ENCODE data around the gene SLC22A12.

SLC22A12 gene

GRCh38 chr11:64563966-64564365, 27.1 kb upstream of the SLC22A12 start:
- no peak for FAIRE-seq

GRCh38 chr11:64564419-64564818, 26.6 kb upstream of the SLC22A12 start:
- FAIRE-seq, result no peak

- no peak for FAIRE-seq
These were observed 25.8 kb upstream of the SLC22A12 start for GRCh38 chr11:64564947-64565889.

GRCh38 chr11:64566042-64566914, 24.7 kb upstream of the SLC22A12 start:
- FAIRE-seq, result peak; percentile 85

GRCh38 chr11:64566915-64567891, 23.8 kb upstream of the SLC22A12 start:
- FAIRE-seq, result no peak

- no peak for FAIRE-seq
These were observed 22.9 kb upstream of the SLC22A12 start for GRCh38 chr11:64568041-64568571.

- FAIRE-seq, result no peak
These were observed 22.4 kb upstream of the SLC22A12 start for GRCh38 chr11:64568584-64569140.

GRCh38 chr11:64569300-64569970, 21.6 kb upstream of the SLC22A12 start:
- no peak for FAIRE-seq

GRCh38 chr11:64570341-64570740, 20.7 kb upstream of the SLC22A12 start:
- FAIRE-seq, result no peak

- FAIRE-seq, result no peak
These were observed 20.0 kb upstream of the SLC22A12 start for GRCh38 chr11:64571050-64571409.

GRCh38 chr11:64571410-64572091, 19.5 kb upstream of the SLC22A12 start:
- no peak for FAIRE-seq

- no peak for FAIRE-seq
These were observed 18.9 kb upstream of the SLC22A12 start for GRCh38 chr11:64572143-64572542.

- FAIRE-seq, result no peak
These were observed 13.8 kb upstream of the SLC22A12 start for GRCh38 chr11:64577202-64577601.

GRCh38 chr11:64580412-64580811, 10.6 kb upstream of the SLC22A12 start:
- FAIRE-seq, result no peak

GRCh38 chr11:64581057-64581523, 9.9 kb upstream of the SLC22A12 start:
- no peak for FAIRE-seq

- no peak for FAIRE-seq
These were observed 8.1 kb upstream of the SLC22A12 start for GRCh38 chr11:64582885-64583284.

- no peak for FAIRE-seq
These were observed 7.4 kb upstream of the SLC22A12 start for GRCh38 chr11:64583296-64584262.

GRCh38 chr11:64585150-64585549, 5.9 kb upstream of the SLC22A12 start:
- FAIRE-seq, result no peak

GRCh38 chr11:64586366-64586765, 4.7 kb upstream of the SLC22A12 start:
- no peak for FAIRE-seq
